Measurements from ENCODE around the gene NPIPA1.
"Not testable (repeated sequence)": the region's sequence is repeated elsewhere in the genome, so short reads cannot be mapped to it uniquely, and the experiment has no call there.

- TF ChIP-seq, protein P1, sequence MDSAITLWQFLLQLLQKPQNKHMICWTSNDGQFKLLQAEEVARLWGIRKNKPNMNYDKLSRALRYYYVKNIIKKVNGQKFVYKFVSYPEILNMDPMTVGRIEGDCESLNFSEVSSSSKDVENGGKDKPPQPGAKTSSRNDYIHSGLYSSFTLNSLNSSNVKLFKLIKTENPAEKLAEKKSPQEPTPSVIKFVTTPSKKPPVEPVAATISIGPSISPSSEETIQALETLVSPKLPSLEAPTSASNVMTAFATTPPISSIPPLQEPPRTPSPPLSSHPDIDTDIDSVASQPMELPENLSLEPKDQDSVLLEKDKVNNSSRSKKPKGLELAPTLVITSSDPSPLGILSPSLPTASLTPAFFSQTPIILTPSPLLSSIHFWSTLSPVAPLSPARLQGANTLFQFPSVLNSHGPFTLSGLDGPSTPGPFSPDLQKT (IDR thresholded peaks at IDR 0.05; ENCODE audit: borderline replicate concordance, low read depth, low read length), result not testable (repeated sequence)
- TF ChIP-seq ZBTB7A (tag by site-specific recombination; IDR thresholded peaks at IDR 0.05; ENCODE audit: low read depth); ZNF133 (tag by site-specific recombination; IDR thresholded peaks at IDR 0.05); ZNF239 (tag by site-specific recombination; IDR thresholded peaks at IDR 0.05); PRDM1 (tag by site-specific recombination; IDR thresholded peaks at IDR 0.05); ZNF660 (tag by site-specific recombination; IDR thresholded peaks at IDR 0.05); ZBTB8A (tag by site-specific recombination; IDR thresholded peaks at IDR 0.05); ZNF426 (tag by site-specific recombination; IDR thresholded peaks at IDR 0.05); ZFP37 (tag by site-specific recombination; IDR thresholded peaks at IDR 0.05); KLF9 (tag by site-specific recombination; IDR thresholded peaks at IDR 0.05; ENCODE audit: low read depth): not testable (repeated sequence)
- TF ChIP-seq, protein P2, sequence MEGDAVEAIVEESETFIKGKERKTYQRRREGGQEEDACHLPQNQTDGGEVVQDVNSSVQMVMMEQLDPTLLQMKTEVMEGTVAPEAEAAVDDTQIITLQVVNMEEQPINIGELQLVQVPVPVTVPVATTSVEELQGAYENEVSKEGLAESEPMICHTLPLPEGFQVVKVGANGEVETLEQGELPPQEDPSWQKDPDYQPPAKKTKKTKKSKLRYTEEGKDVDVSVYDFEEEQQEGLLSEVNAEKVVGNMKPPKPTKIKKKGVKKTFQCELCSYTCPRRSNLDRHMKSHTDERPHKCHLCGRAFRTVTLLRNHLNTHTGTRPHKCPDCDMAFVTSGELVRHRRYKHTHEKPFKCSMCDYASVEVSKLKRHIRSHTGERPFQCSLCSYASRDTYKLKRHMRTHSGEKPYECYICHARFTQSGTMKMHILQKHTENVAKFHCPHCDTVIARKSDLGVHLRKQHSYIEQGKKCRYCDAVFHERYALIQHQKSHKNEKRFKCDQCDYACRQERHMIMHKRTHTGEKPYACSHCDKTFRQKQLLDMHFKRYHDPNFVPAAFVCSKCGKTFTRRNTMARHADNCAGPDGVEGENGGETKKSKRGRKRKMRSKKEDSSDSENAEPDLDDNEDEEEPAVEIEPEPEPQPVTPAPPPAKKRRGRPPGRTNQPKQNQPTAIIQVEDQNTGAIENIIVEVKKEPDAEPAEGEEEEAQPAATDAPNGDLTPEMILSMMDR (tag by site-specific recombination; IDR thresholded peaks at IDR 0.05), result not testable (repeated sequence)
- TF ChIP-seq, protein P3, sequence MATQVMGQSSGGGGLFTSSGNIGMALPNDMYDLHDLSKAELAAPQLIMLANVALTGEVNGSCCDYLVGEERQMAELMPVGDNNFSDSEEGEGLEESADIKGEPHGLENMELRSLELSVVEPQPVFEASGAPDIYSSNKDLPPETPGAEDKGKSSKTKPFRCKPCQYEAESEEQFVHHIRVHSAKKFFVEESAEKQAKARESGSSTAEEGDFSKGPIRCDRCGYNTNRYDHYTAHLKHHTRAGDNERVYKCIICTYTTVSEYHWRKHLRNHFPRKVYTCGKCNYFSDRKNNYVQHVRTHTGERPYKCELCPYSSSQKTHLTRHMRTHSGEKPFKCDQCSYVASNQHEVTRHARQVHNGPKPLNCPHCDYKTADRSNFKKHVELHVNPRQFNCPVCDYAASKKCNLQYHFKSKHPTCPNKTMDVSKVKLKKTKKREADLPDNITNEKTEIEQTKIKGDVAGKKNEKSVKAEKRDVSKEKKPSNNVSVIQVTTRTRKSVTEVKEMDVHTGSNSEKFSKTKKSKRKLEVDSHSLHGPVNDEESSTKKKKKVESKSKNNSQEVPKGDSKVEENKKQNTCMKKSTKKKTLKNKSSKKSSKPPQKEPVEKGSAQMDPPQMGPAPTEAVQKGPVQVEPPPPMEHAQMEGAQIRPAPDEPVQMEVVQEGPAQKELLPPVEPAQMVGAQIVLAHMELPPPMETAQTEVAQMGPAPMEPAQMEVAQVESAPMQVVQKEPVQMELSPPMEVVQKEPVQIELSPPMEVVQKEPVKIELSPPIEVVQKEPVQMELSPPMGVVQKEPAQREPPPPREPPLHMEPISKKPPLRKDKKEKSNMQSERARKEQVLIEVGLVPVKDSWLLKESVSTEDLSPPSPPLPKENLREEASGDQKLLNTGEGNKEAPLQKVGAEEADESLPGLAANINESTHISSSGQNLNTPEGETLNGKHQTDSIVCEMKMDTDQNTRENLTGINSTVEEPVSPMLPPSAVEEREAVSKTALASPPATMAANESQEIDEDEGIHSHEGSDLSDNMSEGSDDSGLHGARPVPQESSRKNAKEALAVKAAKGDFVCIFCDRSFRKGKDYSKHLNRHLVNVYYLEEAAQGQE (tag by site-specific recombination; IDR thresholded peaks at IDR 0.05), result not testable (repeated sequence)
- TF ChIP-seq, protein P4, sequence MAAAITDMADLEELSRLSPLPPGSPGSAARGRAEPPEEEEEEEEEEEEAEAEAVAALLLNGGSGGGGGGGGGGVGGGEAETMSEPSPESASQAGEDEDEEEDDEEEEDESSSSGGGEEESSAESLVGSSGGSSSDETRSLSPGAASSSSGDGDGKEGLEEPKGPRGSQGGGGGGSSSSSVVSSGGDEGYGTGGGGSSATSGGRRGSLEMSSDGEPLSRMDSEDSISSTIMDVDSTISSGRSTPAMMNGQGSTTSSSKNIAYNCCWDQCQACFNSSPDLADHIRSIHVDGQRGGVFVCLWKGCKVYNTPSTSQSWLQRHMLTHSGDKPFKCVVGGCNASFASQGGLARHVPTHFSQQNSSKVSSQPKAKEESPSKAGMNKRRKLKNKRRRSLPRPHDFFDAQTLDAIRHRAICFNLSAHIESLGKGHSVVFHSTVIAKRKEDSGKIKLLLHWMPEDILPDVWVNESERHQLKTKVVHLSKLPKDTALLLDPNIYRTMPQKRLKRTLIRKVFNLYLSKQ (tag by site-specific recombination; IDR thresholded peaks at IDR 0.05; ENCODE audit: borderline replicate concordance), result not testable (repeated sequence)
Observed at GRCh38 chr16:14919837-14920600, 17.2 kb upstream of the NPIPA1 start.
